Stomach (tissue), 9 donors: ENCODE results near the gene ABCA12. TPM values are rescaled to one million over a fixed set of nuclear protein-coding genes. Genes with fewer than 3 reads are reported as not detected.

Source experiments
- DNase-seq, 2 donors: peaks; one replicate each; pipeline versions ENCODE4 v3.0.0 to v3.0.0-alpha.2; 2013 to 2019
- H3K27ac ChIP-seq, 5 donors: fragments of 200-600 bp in 4 of 5; sonication (generic) in 4 of 5; one replicate each; pipeline ENCODE4 v1.5.1; 2013 to 2019; ENCODE audit warnings: mild to moderate bottlenecking in 1 of 5, moderate library complexity in 1 of 5
- H3K27me3 ChIP-seq, 3 donors: fragments of 200-600 bp; sonication (generic); one replicate each; pipeline ENCODE4 v1.5.1; 2017 to 2019; ENCODE audit warnings: mixed run types in 1 of 3
- H3K36me3 ChIP-seq, 4 donors: fragments of 200-600 bp; sonication (generic); 1 replicate in 3 of 4; 2 replicates in 1 of 4; pipeline ENCODE4 v1.5.1; 2016 to 2019
- H3K4me1 ChIP-seq, 4 donors: fragments of 200-600 bp; sonication (generic); one replicate each; pipeline ENCODE4 v1.5.1; 2016 to 2019
- H3K4me3 ChIP-seq, 4 donors: fragments of 200-600 bp; sonication (generic) in 3 of 4; one replicate each; pipeline ENCODE4 v1.5.1; 2016 to 2019; ENCODE audit warnings: mild to moderate bottlenecking in 1 of 4
- H3K9me3 ChIP-seq, 4 donors: fragments of 200-600 bp; sonication (generic); one replicate each; pipeline ENCODE4 v1.5.1; 2016 to 2019
- EP300 ChIP-seq: sonication (generic); formaldehyde crosslinking; IDR thresholded peaks from one replicate; pipeline ENCODE4 v1.6.1; 2017; ENCODE audit warnings: antibody characterized with exemption
- POLR2A ChIP-seq, 4 donors: fragments of 450-650 bp; IDR thresholded peaks; one replicate each; pipeline ENCODE4 v1.6.1; 2016; ENCODE audit warnings: antibody characterized with exemption in 4 of 4, control low read depth in 2 of 4, mild to moderate bottlenecking in 1 of 4, moderate library complexity in 1 of 4
- POLR2AphosphoS5 ChIP-seq, 3 donors: sonication (generic); formaldehyde crosslinking; IDR thresholded peaks; one replicate each; pipeline ENCODE4 v1.6.1; 2016; ENCODE audit warnings: antibody characterized with exemption in 3 of 3
- WGBS, 5 donors: extraction: QIAGEN DNeasy Blood & Tissue Kit in 3 of 5; methylation state at CpG; one replicate each; pipeline versions ENCODE4 v1.1.5 to v1.1.7; 2013 to 2018; 5-methylcytosine and 5-hydroxymethylcytosine counted together
- intact Hi-C: fragments of 100-400 bp; cut with DNase I; formaldehyde crosslinking; loops from one replicate; pipeline ENCODE4 v1.15.1; 2023; ENCODE audit warnings: low total_unique reads
- polyA plus RNA-seq, 3 donors: library from polyadenylated mRNA; stranded (reverse); fragments of 200-250 nt; gene quantifications; one replicate each; pipeline ENCODE4 v1.2.3, GENCODE V29; 2013
- total RNA-seq, 5 donors: library from RNA; depleted of rRNA; stranded (reverse); fragments of >200 nt; gene quantifications; one replicate each; pipeline versions ENCODE4 v1.1.0 to v1.2.3, GENCODE V29; 2014 to 2016
- TF ChIP-seq, protein P1 (sequence below), 7 experiments: fragments of 450-650 bp in 4 of 7; fragments of 200-600 bp in 3 of 7; sonication (generic) in 3 of 7; IDR thresholded peaks; one replicate each; pipeline ENCODE4 v1.5.1; 2016 to 2019; ENCODE audit warnings: antibody characterized with exemption in 7 of 7, control low read depth in 2 of 7, mild to moderate bottlenecking in 1 of 7
- donor health status: healthy with polysubstance abuse.
- donor health status: Bipolar disorder and iron deficiency.
- donor health status: healthy.

ABCA12 gene
- total and polyA plus RNA-seq, 8 donors = under 0.01 to 1.8 (median 0.15) TPM; not detected in 4

DNA sequence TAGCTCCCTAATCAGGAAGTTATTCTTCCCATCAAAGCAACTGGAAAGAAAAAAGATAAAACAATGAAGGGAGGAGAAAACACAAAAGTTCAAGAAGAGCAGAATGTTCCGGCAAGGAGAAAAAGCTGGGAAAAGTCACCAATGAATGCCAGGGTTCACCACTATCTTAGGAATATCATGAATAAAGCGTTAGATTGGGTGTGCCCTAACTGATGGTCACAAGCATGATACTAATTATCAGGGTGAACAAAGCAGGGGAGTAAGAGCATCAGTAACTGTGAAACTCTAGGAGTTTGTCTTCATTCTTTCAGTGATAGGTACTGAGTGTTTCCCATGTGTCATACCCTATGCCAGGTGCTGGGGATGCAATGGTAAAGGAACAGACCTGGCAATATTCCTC, 115.5 kb downstream of the ABCA12 start:
- TF ChIP-seq POLR2AphosphoS5 (IDR thresholded peaks at IDR 0.05) = no peak
- TF ChIP-seq, protein P1, sequence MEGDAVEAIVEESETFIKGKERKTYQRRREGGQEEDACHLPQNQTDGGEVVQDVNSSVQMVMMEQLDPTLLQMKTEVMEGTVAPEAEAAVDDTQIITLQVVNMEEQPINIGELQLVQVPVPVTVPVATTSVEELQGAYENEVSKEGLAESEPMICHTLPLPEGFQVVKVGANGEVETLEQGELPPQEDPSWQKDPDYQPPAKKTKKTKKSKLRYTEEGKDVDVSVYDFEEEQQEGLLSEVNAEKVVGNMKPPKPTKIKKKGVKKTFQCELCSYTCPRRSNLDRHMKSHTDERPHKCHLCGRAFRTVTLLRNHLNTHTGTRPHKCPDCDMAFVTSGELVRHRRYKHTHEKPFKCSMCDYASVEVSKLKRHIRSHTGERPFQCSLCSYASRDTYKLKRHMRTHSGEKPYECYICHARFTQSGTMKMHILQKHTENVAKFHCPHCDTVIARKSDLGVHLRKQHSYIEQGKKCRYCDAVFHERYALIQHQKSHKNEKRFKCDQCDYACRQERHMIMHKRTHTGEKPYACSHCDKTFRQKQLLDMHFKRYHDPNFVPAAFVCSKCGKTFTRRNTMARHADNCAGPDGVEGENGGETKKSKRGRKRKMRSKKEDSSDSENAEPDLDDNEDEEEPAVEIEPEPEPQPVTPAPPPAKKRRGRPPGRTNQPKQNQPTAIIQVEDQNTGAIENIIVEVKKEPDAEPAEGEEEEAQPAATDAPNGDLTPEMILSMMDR (IDR thresholded peaks at IDR 0.05) = no peak
- DNase-seq = no peak
- H3K4me1 ChIP-seq = no peaks in the 10 kb centered on the region
- H3K4me3 ChIP-seq = no peak overlapping the region
- H3K36me3 ChIP-seq = no peaks in the 10 kb centered on the region
- 82 to 88% (median 84%) methylated on average over 2 of the region's 2 CpGs for WGBS, 5 donors
- H3K27ac ChIP-seq = no peak overlapping the region
- H3K27me3 ChIP-seq = no peaks in the 10 kb centered on the region
- no peaks in the 10 kb centered on the region for H3K9me3 ChIP-seq
- intact Hi-C loops = no loop called here

DNA sequence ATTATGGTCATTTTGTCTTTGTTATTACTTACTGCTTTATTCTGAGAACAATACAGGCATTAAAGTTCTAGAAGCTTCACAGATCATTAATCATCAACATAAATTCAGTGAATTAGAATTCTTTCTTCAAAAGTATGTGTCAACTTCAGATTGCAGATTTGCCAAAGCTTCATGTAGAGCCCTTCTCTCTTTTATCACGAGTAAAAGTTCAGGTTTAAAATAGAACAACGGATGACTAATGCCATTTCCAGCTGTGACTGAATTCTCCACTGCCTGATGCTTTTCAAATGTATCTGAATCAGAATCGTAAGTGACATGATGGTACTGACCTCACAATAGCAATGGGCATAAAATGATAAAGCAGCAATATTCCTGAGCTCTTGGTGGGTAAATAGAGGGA, 116.0 kb downstream of the ABCA12 start:
- WGBS, 5 donors = 33 to 50% (median 44%) methylated on average over 3 of the region's 3 CpGs
- TF ChIP-seq, protein P1 (IDR thresholded peaks at IDR 0.05) = no peak
- TF ChIP-seq POLR2AphosphoS5 (IDR thresholded peaks at IDR 0.05) (no peak), POLR2A (IDR thresholded peaks at IDR 0.05) (no peak), EP300 (no peak)

DNA sequence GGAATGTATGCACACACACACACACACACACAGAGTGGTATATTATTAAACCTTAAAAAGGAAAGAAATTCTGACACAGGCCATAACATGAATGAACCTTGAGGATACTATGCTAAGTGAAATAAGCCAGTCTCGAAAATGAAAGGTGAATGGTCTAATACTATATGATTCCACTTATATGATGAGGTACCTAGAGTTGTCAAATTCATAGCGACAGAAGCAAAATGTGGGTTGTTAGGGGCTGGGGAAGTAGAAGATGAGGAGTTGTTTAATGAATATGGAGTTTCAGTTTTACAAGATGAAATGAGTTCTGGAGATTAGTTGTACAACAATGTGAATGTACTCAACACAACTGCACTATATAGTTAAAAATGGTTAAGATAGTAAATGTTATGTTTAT, 118.1 kb downstream of the ABCA12 start:
- 41 to 46% (median 44%) methylated on average over 2 of the region's 2 CpGs for WGBS, 5 donors
- H3K27ac ChIP-seq = no peak overlapping the region
- H3K4me1 ChIP-seq = no peaks in the 10 kb centered on the region
- no peaks in the 10 kb centered on the region for H3K27me3 ChIP-seq
- intact Hi-C loops = no loop called here
- no peak for TF ChIP-seq POLR2A (IDR thresholded peaks at IDR 0.05)
- TF ChIP-seq, protein P1 (IDR thresholded peaks at IDR 0.05) = no peak
- TF ChIP-seq POLR2AphosphoS5 (IDR thresholded peaks at IDR 0.05) = no peak
- no peak for TF ChIP-seq EP300
- no peak for DNase-seq
- H3K36me3 ChIP-seq = no peaks in the 10 kb centered on the region
- no peaks in the 10 kb centered on the region for H3K9me3 ChIP-seq
- H3K4me3 ChIP-seq = no peak overlapping the region

More for the DNA sequence above, 116.0 kb downstream of the ABCA12 start:
- DNase-seq = no peak
- H3K4me3 ChIP-seq = no peak overlapping the region
- no peak overlapping the region for H3K27ac ChIP-seq
- H3K27me3 ChIP-seq = no peaks in the 10 kb centered on the region
- H3K9me3 ChIP-seq = no peaks in the 10 kb centered on the region
- no peaks in the 10 kb centered on the region for H3K4me1 ChIP-seq
- H3K36me3 ChIP-seq = no peaks in the 10 kb centered on the region
- intact Hi-C loops = no loop called here

DNA sequence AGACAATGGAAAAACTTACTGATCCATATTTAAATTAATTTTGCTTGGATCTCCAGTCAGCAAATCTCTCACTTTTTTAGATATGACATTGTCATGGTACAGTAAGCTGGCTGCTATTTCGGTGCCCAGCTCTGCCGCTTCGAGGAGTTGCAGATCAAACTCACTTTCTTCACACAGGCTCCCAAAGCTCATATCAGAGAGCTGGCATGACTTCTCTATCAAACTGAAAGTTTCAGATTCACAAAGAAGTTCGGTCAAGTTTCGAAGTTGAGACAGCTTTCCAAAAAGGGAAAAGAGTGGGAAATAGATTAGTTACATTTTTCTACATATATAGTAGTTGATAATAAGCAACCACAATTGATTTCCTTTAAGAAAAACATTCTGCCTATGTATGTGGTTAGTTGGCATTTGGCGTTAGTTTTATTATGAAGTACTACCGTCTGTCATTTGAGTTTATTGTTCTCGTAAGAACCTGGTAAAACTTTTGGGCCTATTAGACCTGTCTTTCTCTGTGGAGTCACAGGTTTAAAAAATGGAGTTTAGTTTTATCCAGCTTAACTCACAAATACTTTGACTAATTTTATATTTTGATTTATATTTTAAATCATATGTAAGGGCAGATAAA, 118.8 kb downstream of the ABCA12 start:
- H3K4me1 ChIP-seq = no peaks in the 10 kb centered on the region
- no peak for DNase-seq
- H3K4me3 ChIP-seq = no peak overlapping the region
- 84 to 91% (median 88%) methylated on average over 8 of the region's 8 CpGs for WGBS, 5 donors
- H3K36me3 ChIP-seq = no peaks in the 10 kb centered on the region
- no peak overlapping the region for H3K27ac ChIP-seq
- H3K27me3 ChIP-seq = no peaks in the 10 kb centered on the region
- TF ChIP-seq EP300 (no peak), POLR2AphosphoS5 (IDR thresholded peaks at IDR 0.05) (no peak), POLR2A (IDR thresholded peaks at IDR 0.05) (no peak)
- TF ChIP-seq, protein P1 (IDR thresholded peaks at IDR 0.05) = no peak
- no peaks in the 10 kb centered on the region for H3K9me3 ChIP-seq
- intact Hi-C loops = no loop called here
